Bronchial epithelial cell (primary cell): ENCODE data around the gene PRDM4. TPM values are rescaled to one million over a fixed set of nuclear protein-coding genes. Genes with fewer than 3 reads are reported as not detected.
A peak's percentile ranks its signal among the peaks of the same experiment; 100 is the strongest.
"Not testable (repeated sequence)": the region's sequence is repeated elsewhere in the genome, so short reads cannot be mapped to it uniquely, and the experiment has no call there.

ENCODE experiments used
- DNase-seq: peaks from one replicate; pipeline ENCODE4 v3.0.0-alpha.2; 2010; ENCODE audit warnings: low read depth
- FAIRE-seq: peaks from 2 replicates; lab custom pipeline; 2011; peaks lifted over from hg19 to GRCh38; lab: Jason Lieb, UNC
- H3K27me3 ChIP-seq: 2 replicates; pipeline ENCODE4 v1.5.1; 2011; ENCODE audit warnings: low read length; ENCODE audit not compliant: control insufficient read depth, insufficient read depth
- H3K36me3 ChIP-seq: 2 replicates; pipeline ENCODE4 v1.5.1; 2011; ENCODE audit warnings: low read length; ENCODE audit not compliant: control insufficient read depth, insufficient read depth
- H3K4me3 ChIP-seq: 2 replicates; pipeline ENCODE4 v1.5.1; 2011; ENCODE audit warnings: mild to moderate bottlenecking, low read depth, low read length, control low read depth
- CTCF ChIP-seq: IDR thresholded peaks from 2 replicates; pipeline ENCODE4 v1.5.1; 2011; ENCODE audit warnings: mild to moderate bottlenecking, moderate library complexity, low read length, control low read depth, inconsistent platforms; ENCODE audit not compliant: insufficient read depth, severe bottlenecking
- total RNA-seq: library from RNA; depleted of rRNA; stranded (reverse); fragments of >200 nt; gene quantifications from 2 replicates; pipeline ENCODE4 v1.2.1, GENCODE V29; 2014

PRDM4 gene
- total RNA-seq, 1 donor from 2014 or later = 21.3 TPM

GRCh38 chr12:107736914-107737313, 24.0 kb downstream of the PRDM4 start:
- H3K4me3 ChIP-seq = no peak overlapping the region
- H3K36me3 ChIP-seq = peaks cover 22% of the 10 kb centered on the region
- no peaks in the 10 kb centered on the region for H3K27me3 ChIP-seq
- DNase-seq (no peak), FAIRE-seq (no peak)
- no peak for TF ChIP-seq CTCF

- no peak overlapping the region for H3K4me3 ChIP-seq
- no peak for TF ChIP-seq CTCF
- DNase-seq (no peak), FAIRE-seq (no peak)
- H3K27me3 ChIP-seq = no peaks in the 10 kb centered on the region
- peaks cover 18% of the 10 kb centered on the region for H3K36me3 ChIP-seq
Observed at GRCh38 chr12:107735763-107736162, 25.2 kb downstream of the PRDM4 start.

GRCh38 chr12:107734139-107734538, 26.8 kb downstream of the PRDM4 start:
- FAIRE-seq = no peak
- no peak for DNase-seq
- no peaks in the 10 kb centered on the region for H3K27me3 ChIP-seq
- no peak for TF ChIP-seq CTCF
- H3K36me3 ChIP-seq = peaks cover 12% of the 10 kb centered on the region
- H3K4me3 ChIP-seq = no peak overlapping the region

GRCh38 chr12:107732365-107732764, 28.6 kb downstream of the PRDM4 start:
- TF ChIP-seq CTCF = no peak
- Histone ChIP-seq H3K4me3 (no peak overlapping the region), H3K27me3 (no peaks in the 10 kb centered on the region), H3K36me3 (peaks cover 4% of the 10 kb centered on the region)
- DNase-seq (no peak), FAIRE-seq (no peak)

GRCh38 chr12:107731366-107731765, 29.6 kb downstream of the PRDM4 start:
- Histone ChIP-seq H3K4me3 (no peak overlapping the region), H3K27me3 (no peaks in the 10 kb centered on the region), H3K36me3 (peaks cover 4% of the 10 kb centered on the region)
- TF ChIP-seq CTCF = no peak
- FAIRE-seq (no peak), DNase-seq (peak; percentile 55)

- DNase-seq = no peak
- no peak for FAIRE-seq
- no peak for TF ChIP-seq CTCF
Observed at GRCh38 chr12:107730618-107731341, 30.2 kb downstream of the PRDM4 start.

GRCh38 chr12:107727742-107728141, 33.2 kb downstream of the PRDM4 start:
- not testable (repeated sequence) for H3K27me3 ChIP-seq, FAIRE-seq, H3K36me3 ChIP-seq, DNase-seq, H3K4me3 ChIP-seq

More at GRCh38 chr12:107730618-107731341, 30.2 kb downstream of the PRDM4 start:
- no peaks in the 10 kb centered on the region for H3K27me3 ChIP-seq
- H3K36me3 ChIP-seq = peaks cover 4% of the 10 kb centered on the region
- no peak overlapping the region for H3K4me3 ChIP-seq

GRCh38 chr12:107727327-107727726, 33.6 kb downstream of the PRDM4 start:
- H3K27me3 ChIP-seq, FAIRE-seq: not testable (repeated sequence)

More at GRCh38 chr12:107727327-107727726, 33.6 kb downstream of the PRDM4 start:
- not testable (repeated sequence) for DNase-seq, H3K4me3 ChIP-seq, H3K36me3 ChIP-seq
